NCI-H2196 treated with DMSO at 0.1 percent for 48 hours (cell line): ENCODE results near the gene NDUFA11.

ENCODE experiments used
- DNase-seq: peaks from one replicate; lab custom pipeline; 2025; ENCODE audit not compliant: unreplicated experiment; lab: John Stamatoyannopoulos, UW

The NDUFA11 gene

DNA sequence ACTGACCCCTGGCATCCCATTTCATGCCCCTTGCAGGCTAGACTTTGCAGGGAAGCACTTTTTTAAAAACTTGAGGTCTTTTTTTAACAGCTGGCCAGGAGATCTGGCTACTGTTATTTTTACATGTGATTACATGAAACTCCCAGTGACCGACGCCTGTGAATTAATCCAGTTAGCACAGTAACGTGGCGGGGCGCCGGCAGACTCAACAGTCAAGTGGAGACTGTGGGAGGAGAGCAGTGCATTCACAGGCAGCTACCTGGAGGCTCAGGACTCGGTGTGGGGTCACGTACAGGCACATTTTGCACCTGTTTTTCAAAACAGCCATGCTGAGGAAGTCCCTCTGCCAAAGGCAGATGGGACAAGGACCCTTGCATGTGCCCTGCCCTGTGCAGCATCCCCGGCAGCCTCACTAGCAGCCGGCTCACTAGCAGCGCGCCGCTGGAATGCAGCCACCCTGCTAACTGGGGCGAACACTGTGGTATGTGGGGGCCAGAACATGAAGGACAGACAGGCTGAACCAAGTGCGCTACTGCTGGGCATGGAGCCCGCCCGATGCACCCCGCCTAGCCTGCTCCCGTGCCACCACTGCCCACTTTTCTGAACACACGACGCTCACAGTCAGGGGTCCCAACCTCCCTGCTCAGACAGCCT lies 29.1 kb upstream of the NDUFA11 start:
- no peak for DNase-seq

DNA sequence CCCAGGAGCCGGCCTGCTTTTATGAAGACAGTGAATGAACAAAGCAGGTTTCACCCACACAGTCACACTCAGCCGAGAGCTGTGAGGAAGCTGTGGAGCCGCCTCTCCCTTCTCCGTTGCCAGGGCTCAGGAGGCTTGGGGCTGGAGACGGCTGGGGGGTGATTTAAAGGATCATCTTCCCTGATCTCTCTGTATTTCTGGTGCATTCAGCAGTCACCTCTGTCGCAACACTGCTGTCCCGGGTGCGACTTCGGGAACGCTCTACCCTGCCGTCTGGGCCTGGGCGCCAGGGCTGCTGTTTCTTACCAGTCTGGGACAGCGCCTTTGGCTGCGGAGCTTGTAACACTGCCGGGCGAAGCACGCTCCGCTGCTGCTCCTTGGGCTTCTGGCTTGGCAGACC lies 28.6 kb upstream of the NDUFA11 start:
- no peak for DNase-seq

DNA sequence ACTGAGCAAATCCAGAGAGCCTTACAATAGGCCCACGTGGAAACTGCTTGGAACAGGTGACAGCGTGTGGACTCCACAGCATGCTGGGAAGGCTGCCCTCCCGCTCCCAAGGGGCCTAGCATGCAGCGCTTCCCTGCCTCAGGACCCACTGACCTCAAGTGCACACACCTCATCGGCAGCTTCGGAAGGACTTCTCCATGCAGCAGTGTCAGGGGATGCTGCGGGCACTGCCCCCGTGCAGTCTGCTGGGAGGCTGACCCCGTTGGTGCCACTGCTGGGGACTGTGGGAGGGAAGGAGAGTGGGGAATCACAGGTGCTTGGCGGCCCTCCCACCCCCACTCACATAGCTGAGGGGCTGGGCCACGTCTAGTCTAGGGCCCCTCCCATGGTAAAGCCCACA lies 27.7 kb upstream of the NDUFA11 start:
- no peak for DNase-seq

DNA sequence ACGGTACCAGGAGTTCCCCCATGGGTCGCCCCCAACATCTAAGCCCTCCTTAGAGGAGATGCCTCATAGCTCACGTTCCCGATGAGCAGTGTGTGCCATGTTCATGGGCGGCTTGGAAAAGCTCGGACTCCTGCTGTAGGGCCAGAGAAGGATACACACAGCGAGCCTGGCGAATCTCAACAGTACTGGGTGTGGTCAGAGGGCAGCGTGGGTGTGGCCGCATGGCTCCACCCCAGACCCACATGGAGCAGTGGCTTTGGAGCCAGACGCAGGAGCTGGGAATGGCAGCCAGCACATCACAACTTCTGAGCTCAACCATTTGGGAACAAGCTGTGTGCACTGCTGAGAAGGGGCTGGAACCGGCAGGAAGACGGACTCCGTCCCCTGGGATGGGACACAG lies 26.0 kb upstream of the NDUFA11 start:
- DNase-seq = no peak

DNA sequence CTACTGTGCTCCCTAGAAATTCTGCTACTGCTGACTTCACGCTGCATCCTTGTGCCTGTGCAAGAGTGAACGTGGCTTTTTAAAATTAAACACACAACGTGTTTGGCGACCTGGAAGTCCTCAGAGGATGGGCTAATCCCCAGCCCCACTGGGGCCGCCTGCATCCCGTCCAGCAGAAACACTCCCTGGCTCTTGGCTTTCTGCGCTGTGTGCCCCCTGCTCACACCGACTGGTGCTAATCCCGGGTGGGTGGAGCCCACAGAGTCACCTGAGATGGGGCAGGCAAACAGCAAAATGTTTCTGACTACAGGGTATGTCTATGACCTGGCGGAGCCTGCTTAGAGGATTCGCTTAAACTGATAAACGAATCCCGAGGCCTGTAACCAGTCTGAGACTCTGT lies 25.6 kb upstream of the NDUFA11 start:
- DNase-seq = no peak

DNA sequence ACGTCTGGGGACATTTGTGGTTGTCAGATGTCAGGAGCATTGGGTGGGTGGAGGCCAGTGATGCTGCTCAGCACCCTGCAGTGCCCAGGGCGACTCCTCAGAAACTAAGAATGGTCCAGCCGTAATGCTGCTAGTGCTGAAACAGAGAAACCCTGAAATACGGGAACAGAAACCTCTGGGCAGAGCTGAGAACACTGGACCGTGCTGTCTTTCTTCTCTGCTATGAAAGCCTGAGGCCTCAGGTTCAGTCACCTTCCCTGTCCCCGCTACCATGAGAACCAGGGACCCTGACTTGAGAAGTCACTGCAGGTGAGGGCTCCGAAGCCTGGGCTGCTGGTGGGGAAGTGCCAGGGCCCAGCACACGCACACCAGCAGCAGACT lies 23.8 kb upstream of the NDUFA11 start:
- no peak for DNase-seq

DNA sequence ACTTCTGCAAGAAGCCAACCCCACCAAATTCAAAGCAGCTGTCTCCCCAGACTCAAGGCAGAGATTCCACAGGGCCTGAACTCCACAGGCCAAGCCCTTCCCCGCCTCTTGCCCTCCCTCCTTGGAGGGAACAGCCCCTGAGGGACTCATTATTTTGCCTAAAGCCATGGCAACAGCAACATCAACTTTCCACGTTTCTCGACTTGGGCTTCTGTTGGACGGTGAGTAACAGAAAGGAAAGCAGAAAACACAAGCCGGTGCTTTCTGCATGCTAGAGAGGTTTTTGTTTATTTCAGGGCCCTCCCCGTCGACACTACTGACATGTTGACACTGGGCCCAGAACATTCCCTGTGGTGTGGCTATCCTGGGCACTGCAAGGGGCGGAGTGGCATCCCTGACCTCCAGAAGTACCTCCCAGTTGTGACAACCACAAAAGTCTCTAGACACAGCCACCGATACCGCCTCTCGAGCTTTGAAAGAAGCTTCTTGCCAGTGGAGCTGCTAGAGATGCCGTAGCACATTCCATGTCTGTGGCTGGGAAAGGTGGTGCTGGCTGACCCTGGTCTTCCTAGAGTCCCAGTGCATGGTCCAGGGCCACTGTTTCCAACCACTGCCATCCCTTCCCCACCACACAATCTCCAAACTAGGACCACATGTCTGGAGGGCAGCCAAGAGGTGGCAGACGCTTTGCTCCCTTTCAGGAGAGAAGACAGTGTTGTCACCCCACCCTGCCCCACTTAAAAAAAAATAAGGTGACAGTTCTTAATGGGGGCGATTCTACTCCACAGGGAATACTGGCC lies 23.3 kb upstream of the NDUFA11 start:
- no peak for DNase-seq

DNA sequence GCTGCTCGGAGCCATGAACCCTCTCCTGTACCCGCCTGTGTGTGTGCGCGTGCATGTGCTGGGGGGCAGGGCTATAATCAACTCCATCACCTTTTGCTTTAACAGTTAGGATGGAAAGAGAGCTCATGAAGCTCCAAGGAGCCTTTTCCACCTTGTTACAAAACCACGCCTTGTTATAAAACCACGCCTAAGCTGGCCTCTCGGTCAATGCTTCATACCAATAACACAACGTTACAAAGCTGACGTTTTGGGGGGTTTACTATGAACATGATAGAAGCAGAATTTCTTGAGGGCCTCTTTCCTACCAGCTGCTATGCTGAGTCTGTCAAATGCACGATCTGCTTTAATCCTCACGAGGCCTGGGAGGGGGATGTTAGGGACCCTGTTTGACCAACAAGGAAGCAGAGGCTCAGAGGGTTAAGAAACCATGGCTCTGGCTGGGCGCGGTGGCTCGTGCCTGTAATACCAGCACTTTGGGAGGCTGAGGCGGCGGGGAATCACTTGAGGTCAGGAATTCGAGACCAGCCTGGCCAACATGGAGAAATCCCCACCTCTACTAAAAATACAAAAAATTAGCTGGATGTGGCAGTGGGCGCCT lies 22.3 kb upstream of the NDUFA11 start:
- DNase-seq = no peak

DNA sequence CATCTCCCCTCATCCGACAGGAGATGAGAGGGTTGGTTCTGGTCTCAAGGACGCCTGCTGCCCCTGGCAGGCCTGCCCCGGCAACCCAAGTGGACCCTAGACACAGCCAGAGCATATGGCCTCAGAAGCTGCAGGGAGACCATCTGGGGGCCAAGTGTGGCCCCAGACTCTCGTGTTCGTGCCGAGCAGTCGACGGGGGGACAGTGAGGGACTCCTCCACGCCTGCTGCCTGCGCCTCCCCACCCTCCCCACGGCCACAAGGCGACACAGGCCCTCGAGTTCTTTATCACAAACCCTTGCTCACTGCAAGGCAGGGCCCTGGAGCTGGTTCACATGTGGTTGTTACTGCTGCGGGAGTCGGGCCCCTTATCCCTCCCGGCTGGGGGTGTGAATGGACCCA lies 19.8 kb upstream of the NDUFA11 start:
- no peak for DNase-seq

DNA sequence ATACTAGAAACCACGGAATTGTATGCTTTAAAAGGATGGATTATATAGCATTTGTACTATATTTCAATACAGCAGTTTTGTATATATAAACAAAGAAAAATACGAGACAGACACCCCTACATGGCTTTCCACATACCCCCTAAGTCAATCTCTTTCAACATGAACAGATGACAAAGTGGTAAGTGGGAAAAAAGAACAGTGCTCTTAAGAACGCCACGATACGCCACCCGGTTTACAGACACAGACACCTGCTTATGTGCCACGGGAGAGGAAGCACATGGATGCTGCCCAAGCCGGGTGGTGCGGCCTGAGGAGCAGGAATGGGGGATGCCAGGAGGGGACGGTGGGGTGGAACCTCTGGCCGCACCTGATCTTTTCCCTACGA lies 18.6 kb upstream of the NDUFA11 start:
- no peak for DNase-seq

DNA sequence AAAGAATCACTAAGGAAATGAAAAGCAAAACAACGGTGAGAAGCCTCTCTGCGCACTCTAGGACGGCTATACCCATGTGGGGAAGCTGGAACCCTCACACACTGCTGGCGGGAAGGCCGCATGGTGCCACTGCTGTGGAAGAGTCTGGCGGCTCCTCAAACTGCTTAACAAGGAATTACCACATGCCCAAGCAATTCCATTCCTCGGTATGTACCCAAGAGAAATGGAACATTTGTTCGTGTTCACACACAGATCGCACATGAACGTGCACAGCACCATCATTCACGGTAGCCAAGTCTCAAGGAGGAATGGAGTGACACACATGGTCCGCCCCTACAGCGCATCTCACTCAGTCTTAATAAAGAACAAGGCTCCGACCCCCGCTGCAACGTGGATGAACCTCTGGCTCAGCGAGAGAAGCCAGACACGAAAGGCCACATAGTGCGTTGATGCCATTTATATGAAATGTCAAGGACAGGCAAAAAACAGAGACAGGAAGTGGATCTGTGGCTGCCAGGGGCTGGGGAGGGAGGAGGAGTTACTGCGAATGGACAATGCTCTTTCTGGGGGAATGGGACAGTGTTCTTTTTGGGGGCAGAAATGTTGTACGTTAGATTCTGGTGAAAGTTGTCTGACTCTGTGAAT lies 18.0 kb upstream of the NDUFA11 start:
- no peak for DNase-seq

DNA sequence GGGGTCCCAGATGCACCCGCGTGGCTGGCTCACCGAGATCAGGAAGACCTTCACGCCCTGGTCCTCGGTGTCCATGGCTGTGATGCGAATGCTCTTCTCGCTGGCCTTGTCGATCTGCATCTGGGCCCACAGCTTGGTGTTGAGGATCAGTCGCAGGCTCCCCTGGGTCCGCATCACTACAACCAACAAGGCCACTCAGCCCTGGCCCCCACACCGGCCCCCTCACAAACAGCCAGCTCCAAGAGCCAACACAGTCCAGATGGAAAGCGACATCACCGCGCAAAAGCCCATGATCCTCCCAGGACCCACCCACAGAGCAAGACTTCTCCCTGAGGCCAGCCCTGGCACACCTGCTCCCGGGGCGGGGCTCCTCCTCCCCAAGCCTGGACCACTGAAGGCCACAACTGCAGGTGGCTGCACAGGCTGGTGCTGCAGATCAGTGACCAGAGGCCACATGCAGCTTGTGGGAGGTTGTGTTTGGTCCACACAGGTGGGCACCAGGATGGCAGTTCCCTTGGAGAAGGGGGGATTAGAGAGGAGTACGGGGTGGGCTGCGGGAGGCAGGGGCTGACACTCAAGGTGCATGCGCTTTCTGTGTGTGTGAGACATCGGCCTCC lies 15.0 kb upstream of the NDUFA11 start:
- DNase-seq = no peak

DNA sequence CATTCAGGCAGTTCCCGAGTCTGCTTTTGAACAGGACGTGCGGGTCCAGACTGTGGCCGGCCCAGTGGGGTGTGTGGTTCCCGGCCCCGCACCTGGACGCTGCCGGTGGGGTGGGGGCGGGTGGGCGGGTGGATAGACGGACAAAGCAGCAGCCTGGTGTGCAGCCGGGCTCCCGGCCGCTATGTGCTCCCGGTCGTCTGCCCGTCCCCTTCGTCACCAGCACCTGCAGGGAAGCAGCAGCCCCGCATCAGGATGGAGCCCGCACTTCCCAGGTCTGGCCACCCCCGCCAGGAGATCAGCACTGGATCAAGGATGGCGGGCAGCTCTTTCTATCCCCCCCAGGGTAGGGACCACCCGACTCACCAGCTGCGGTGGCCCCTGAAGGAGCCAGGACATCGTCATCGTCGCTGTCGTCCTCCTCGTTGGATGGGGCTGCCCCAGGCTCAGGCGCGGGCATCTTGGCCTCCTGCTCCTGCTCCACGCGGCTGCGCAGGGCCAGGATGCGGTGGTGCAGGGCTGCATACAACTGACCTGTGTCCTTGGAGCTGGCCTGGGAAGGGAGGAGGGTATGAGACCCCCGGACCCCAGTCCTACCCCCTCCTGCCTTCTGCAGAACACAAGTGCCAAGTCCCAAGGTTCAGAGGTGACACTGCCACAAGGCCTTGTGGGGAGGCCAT lies 14.0 kb upstream of the NDUFA11 start:
- DNase-seq = no peak

DNA sequence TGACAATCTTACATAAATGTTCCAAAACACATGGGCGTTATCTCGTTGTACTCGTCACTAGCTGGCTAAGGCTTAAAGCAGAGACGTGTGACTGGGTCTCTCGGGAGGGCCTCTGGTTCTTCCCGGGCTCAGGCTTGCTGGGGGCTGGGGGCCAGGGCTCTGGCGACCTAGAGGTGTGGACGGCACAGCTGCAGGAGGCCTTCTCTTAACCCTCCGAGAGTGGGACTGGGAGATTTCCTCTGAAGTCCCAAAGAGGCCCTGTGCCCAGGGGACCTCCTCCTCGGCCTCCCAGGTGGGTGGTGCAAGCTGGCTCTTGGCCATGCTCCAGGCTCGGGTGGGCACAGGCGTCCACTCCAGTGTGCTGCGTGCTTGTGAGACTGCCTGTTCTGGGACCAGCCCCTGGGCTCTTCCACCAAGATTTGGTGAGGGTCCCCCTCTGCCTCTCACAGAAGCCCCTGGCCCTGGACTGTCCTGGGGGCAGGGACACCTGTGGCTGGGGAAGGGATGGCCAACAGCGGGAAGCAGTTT lies 12.7 kb upstream of the NDUFA11 start:
- no peak for DNase-seq

DNA sequence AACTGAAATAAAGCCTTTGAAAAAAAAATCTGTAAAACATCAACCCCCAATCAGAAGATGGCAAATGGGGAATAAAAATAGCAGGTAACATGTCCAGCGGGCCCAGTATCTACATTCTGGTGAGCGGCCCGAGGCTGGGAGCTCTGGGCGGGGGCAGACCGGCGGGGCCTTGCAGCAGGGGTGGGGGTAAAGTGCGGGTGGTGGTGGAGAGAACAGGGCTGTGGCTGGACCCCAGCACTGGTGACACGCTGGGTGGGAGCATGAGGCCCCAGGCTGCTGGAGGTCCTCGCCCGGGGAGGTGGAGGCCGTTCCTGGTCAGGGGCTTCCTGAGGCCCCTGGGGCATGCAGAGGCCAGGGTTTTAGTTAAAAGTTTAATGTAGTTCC lies 12.2 kb upstream of the NDUFA11 start:
- no peak for DNase-seq

DNA sequence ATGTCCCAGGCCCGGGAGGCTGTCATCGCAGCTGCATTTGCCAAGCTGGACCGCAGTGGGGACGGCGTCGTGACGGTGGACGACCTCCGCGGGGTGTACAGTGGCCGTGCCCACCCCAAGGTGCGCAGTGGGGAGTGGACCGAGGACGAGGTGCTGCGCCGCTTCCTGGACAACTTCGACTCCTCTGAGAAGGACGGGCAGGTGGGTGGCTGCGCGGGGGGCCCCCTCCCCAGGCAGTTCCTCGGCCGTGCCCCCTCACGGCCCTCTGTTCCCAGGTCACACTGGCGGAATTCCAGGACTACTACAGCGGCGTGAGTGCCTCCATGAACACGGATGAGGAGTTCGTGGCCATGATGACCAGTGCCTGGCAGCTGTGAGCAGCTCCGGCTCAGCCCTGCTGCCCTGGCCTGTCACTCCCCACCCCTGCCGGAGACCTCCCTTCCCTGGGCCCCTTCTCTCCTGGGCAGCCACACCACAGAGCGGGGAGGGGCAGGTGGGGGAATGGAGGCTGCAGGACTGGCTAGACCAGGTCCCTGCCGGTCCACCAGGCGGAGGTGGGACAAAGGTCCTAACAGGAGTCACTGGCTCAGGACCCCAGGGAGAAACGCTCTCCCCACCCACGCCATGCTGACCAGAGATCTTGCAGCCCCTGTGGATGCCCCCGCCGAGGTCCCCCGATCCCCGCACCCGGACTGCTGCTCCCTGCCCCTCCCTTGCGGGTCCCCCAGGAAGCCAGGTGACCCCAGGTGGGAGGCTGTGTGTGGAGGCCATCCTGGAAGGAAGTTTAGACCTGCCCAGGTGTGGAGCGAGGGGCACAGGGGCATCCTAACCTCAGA lies 11.6 kb upstream of the NDUFA11 start:
- no peak for DNase-seq

DNA sequence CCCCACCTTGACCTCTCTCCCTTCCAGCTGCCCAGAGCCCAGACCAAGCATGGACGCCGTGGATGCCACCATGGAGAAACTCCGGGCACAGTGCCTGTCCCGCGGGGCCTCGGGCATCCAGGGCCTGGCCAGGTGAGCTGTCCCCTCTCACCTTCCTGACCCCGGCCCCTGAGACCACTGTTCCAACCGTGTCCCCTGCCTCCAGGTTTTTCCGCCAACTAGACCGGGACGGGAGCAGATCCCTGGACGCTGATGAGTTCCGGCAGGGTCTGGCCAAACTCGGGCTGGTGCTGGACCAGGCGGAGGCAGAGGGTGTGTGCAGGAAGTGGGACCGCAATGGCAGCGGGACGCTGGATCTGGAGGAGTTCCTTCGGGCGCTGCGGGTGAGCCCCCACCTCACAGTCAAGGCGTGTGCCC lies 10.8 kb upstream of the NDUFA11 start:
- DNase-seq = no peak

DNA sequence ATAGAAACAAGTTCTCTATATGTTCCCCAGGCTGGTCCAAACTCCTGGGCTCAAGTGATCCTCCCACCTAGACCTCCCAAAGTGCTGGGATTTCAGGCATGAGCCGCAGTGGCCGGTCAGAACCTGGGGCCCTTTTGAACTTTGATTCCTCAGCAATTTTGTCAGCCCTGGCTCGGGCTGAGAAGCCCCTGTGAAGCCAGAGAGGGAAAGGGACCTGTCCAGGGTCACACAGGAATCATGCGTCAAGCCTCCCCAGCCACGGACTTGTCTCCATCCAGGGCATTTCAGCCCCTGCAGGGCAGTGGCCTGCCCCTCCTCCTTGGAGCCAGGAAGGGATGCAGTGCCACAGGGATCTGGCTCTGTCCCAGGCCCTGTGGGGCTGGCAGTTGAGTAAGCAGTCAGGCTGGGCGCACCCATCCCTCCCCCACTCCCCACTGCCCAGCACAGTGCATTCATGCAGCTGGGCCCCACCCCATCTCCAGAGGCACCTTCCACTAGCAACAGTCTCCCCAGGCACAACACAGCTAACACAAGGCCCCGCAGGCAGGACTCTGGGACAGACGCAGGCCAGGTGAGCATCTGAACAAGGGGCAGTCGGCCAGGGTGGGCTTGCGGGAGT lies 10.3 kb upstream of the NDUFA11 start, which contains the start of gene CAPS:
CAPS (plus strand) TSS at position 516 of the 619 bp plus-strand sequence. CDS start 153 bp downstream, outside the sequence.
- peak; percentile 11 for DNase-seq

DNA sequence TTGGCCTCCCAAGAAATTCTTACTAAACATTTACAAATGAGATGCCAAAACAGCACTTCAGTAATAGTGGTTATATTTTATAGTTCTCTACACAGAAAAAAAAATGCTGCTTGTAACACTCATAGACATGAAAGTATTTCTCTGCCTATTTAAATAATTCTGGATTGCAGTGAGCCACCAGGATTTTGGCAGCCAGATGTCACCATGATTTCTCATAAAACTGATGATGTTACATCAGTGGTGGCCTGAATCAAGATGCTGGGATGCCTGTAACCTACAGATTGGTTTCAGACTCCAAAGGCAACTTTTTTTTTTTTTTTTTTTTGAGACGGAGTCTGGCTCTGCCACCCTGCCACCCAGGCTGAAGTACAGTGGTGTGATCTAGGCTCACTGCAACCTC lies 7.8 kb upstream of the NDUFA11 start:
- DNase-seq = no peak

DNA sequence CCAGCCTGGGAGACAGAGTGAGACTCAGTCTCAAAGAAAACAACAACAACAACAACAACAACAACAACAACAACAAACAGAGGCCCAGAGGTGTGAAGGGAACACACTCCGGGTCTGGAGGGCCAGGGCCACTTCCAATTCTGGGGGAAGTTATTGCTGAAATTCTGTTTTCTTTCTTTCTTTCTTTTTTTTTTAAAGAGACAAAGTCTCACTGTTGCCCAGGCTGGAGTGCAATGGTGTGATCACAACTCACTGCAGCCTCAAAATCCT lies 7.0 kb upstream of the NDUFA11 start:
- DNase-seq = no peak
